RWPE2 (cell line): ENCODE data around the gene PLXND1.

Experiments used
- ATAC-seq: fragments of 200-7000 bp; cut with Tn5 transposase; 3 replicates; pipeline ENCODE4 v1.9.1; 2021; ENCODE audit warnings: low read depth
- DNase-seq: peaks from one replicate; pipeline ENCODE4 v3.0.0-alpha.2; 2020; ENCODE audit warnings: low spot score
- H3K27ac ChIP-seq: fragments of 450-650 bp; 2 replicates; pipeline ENCODE4 v1.5.1; 2017; ENCODE audit warnings: mild to moderate bottlenecking; ENCODE audit not compliant: poor library complexity, severe bottlenecking
- H3K27me3 ChIP-seq: fragments of 250-450 bp; sonication (Bioruptor Pico); 2 replicates; pipeline ENCODE4 v1.5.1; 2021; ENCODE audit warnings: mild to moderate bottlenecking, moderate library complexity; ENCODE audit not compliant: insufficient read depth, poor library complexity, severe bottlenecking
- H3K36me3 ChIP-seq: fragments of 250-450 bp; sonication (Bioruptor Pico); 2 replicates; pipeline ENCODE4 v1.5.1; 2020; ENCODE audit warnings: low read depth, mild to moderate bottlenecking, moderate library complexity
- H3K4me1 ChIP-seq: fragments of 250-450 bp; sonication (Bioruptor Pico); 2 replicates; pipeline ENCODE4 v1.5.1; 2021; ENCODE audit warnings: mild to moderate bottlenecking, moderate library complexity; ENCODE audit not compliant: insufficient read depth, poor library complexity, severe bottlenecking
- H3K4me3 ChIP-seq: fragments of 250-450 bp; sonication (Bioruptor Pico); 2 replicates; pipeline ENCODE4 v1.5.1; 2021; ENCODE audit warnings: mild to moderate bottlenecking, moderate library complexity; ENCODE audit not compliant: severe bottlenecking
- H3K9me3 ChIP-seq: fragments of 250-450 bp; sonication (Bioruptor Pico); 2 replicates; pipeline ENCODE4 v1.5.1; 2021; ENCODE audit warnings: mild to moderate bottlenecking, moderate library complexity; ENCODE audit not compliant: severe bottlenecking
- CTCF ChIP-seq: fragments of 450-650 bp; IDR thresholded peaks from one replicate; pipeline ENCODE4 v1.5.1; 2017; ENCODE audit warnings: mild to moderate bottlenecking, moderate library complexity; ENCODE audit not compliant: poor library complexity, severe bottlenecking

PLXND1 gene

GRCh38 chr3:129552287-129553050, 54.0 kb downstream of the PLXND1 start:
- no peaks in the 10 kb centered on the region for H3K36me3 ChIP-seq
- no peak for DNase-seq

GRCh38 chr3:129549805-129550204, 56.7 kb downstream of the PLXND1 start:
- Histone ChIP-seq H3K27ac (no peak overlapping the region), H3K9me3 (no peaks in the 10 kb centered on the region), H3K4me1 (no peaks in the 10 kb centered on the region), H3K4me3 (no peak overlapping the region), H3K27me3 (no peaks in the 10 kb centered on the region), H3K36me3 (no peaks in the 10 kb centered on the region)
- ATAC-seq (no peak), DNase-seq (no peak)
- TF ChIP-seq CTCF = no peak

More at GRCh38 chr3:129552287-129553050, 54.0 kb downstream of the PLXND1 start:
- Histone ChIP-seq H3K9me3 (no peaks in the 10 kb centered on the region), H3K4me1 (no peaks in the 10 kb centered on the region), H3K4me3 (no peak overlapping the region), H3K27me3 (no peaks in the 10 kb centered on the region), H3K27ac (no peak overlapping the region)
- no peak for TF ChIP-seq CTCF
- no peak for ATAC-seq

DNA sequence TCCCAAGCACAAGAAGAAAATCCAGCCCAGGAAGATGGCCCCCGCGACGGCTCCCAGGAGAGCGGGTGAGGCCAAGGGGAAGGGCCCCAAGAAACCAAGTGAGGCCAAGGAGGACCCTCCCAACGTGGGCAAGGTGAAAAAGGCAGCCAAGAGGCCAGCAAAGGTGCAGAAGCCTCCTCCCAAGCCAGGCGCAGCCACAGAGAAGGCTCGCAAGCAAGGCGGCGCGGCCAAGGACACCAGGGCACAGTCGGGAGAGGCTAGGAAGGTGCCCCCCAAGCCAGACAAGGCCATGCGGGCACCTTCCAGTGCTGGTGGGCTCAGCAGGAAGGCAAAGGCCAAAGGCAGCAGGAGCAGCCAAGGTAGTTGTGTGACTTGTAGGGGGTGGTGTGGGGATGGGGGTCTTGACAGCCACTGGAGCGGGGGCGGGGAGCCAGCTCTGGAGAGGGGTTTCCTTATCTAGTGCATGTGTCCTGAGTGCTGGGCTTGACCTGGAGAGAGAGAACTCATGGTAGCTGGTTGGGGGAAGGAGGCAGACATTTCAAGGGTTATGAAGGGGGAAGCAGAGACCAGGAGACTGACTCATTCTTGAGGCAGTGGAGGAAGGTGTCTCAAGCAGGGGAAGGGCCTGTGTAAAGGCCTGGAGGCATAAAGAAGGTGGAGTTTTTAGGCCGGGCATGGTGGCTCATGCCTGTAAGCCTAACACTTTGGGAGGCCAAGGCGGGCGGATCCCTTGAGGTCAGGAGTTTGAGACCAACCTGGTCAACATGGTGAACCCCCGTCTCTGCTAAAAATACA, 57.3 kb downstream of the PLXND1 start:
- Histone ChIP-seq H3K27me3 (no peaks in the 10 kb centered on the region), H3K36me3 (no peaks in the 10 kb centered on the region), H3K9me3 (no peaks in the 10 kb centered on the region), H3K27ac (no peak overlapping the region), H3K4me1 (no peaks in the 10 kb centered on the region), H3K4me3 (no peak overlapping the region)
- ATAC-seq (peak; percentile 91), DNase-seq (no peak)
- no peak for TF ChIP-seq CTCF

DNA sequence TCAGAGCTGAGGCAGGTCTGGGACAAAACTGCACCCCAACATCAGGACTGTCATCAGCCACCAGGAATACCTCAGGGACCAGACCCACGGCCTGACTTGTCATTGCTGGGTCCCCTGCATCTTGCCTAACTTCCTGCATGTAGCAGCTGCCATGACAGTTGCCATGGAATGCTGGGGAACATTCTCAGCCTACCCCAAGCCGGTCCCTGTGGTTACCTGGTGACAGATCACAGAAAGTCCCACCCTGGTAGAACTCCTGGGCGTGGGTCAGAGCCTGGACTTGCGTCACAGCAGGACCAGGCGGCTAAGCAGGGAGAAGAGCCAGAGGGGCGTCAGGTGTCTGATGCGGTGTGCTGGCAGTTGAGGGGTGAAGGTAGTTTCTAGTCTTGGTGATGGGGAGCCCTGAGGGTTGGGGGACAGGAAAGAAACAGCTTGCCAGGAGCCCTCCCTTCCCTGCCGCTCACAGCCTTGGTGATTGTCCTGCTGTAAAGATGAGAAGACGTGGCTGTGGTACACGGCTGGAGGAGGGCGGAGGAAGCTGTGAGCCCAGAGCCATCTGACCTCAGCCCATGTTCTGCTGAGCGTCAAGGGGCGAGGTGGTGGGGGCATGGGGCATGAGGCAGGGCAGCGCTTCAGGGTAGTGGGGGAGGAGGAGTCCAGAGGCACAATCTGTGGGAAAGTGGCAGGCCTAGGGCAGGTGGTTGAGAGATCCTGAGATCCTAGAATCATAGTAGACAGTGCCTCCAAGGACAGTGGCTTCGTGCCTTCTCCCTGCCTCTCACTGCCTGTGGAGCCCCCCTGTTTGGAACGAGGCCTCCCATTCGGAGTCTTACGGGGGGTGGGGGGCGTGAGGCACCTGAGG, 58.1 kb downstream of the PLXND1 start:
- Histone ChIP-seq H3K27ac (no peak overlapping the region), H3K36me3 (no peaks in the 10 kb centered on the region), H3K9me3 (no peaks in the 10 kb centered on the region), H3K27me3 (no peaks in the 10 kb centered on the region), H3K4me3 (no peak overlapping the region), H3K4me1 (no peaks in the 10 kb centered on the region)
- TF ChIP-seq CTCF = no peak
- ATAC-seq (no peak), DNase-seq (no peak)
